Measurements from ENCODE around the gene DMRTA2. TPM values are rescaled to one million over a fixed set of nuclear protein-coding genes. Genes with fewer than 3 reads are reported as not detected.

Gene DMRTA2
- total and polyA plus RNA-seq, 2 of the 4 experiments (the other 2 are of a cell fraction): 0.02 TPM; not detected in 1

DNA sequence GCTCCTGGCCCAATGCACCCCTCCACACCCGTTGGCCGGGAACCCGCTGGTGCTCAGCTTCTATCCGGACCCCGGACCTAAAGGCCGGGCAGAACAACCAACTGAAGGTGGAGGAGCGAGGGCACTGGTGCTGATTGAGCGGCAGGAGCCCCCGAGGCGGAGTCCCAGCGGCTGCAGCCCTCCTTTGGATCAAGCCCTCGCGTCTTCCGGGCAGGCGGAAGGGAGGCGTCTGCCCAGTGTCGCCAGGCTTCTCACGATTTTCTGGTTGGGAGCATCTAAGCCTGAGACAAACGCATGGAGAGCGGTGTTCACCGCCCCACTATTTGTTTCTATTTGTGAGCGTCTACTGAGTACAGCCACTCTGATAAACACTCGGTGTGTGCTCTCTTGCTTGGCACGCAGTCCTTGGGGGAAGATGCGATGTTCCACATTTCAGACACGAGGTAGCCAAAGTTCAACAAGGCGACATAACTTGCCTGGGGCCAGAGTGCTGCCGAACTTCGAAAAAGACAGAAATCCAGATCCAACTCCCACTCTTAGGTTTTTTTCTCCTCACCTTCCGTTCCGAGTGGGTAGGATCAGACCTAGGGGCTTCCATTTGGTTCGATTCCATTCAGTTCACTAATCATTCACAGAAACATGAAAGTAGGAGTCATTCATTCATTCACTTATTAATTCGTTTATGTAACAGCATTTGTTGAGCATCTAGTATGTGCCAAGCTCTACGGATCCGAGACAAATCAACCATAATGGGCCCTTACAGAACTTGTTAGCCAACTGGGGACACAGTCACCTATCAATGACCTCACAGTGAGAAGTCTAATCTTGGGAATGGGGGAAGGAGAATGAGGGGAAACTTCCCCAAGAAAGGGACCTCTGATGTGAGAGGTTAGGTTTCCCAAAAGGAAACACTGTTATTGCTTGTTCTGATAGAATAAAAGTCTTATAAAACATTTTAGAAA is 4.9 kb upstream of the DMRTA2 start:
- ChIA-PET POLR2A (ENCODE audit: unreplicated experiment) (no interaction called here), CTCF (no interaction called here)
- Histone ChIP-seq H3K4me1 (ENCODE audit: control insufficient read depth, insufficient read depth, low read length) (peaks cover 3% of the 10 kb centered on the region; the same call in 1 of the 2 replicates), H3K79me1 (ENCODE audit: low read depth in 1 of 2, low read length in 2 of 2) (no peaks in the 10 kb centered on the region), H3K14ac (replicated peaks; ENCODE audit: low read depth, low read length) (no peak overlapping the region), H3K36me3 (ENCODE audit: control insufficient read depth, insufficient read depth, low read length) (no peaks in the 10 kb centered on the region), H3K9me3 (ENCODE audit: control insufficient read depth, insufficient read depth, low read length) (peaks cover 10% of the 10 kb centered on the region), H3K4me2 (ENCODE audit: low read depth, low read length) (no peak overlapping the region), H4K20me1 (ENCODE audit: insufficient read depth, low read length) (0 out of 2 replicates have a peak, but pooled peaks cover 20% of the 10 kb centered on the region), H3K9me1 (ENCODE audit: insufficient read depth, low read length) (peaks cover 12% of the 10 kb centered on the region), H3K27me3 (ENCODE audit: control insufficient read depth, insufficient read depth, low read length) (peaks cover 86% of the 10 kb centered on the region), H4K5ac (ENCODE audit: low read depth, low read length) (no peak overlapping the region), H2BK20ac (ENCODE audit: low read depth, low read length) (no peak overlapping the region), H3K56ac (ENCODE audit: extremely low read depth, insufficient read depth, low read length) (no peak overlapping the region), H4K91ac (ENCODE audit: insufficient read depth, low read depth, low read length) (no peak overlapping the region), H2BK15ac (ENCODE audit: low read depth, low read length) (no peak overlapping the region), H3K4ac (ENCODE audit: low read depth, low read length) (no peak overlapping the region), H3K18ac (ENCODE audit: low read depth, low read length) (no peak overlapping the region), H3K9ac (ENCODE audit: low read depth, low read length) (no peak overlapping the region), H3K4me3 (ENCODE audit: insufficient read depth, low read depth, low read length) (no peak overlapping the region), H2AK5ac (ENCODE audit: low read depth, low read length) (no peak overlapping the region), H3K23ac (ENCODE audit: low read depth, low read length) (peak overlapping the region; percentile 85), H2BK5ac (ENCODE audit: low read depth, low read length, poor library complexity, severe bottlenecking) (no peak overlapping the region), H2AK9ac (replicated peaks; ENCODE audit: low read depth, low read length, poor library complexity) (peak overlapping the region; percentile 32), H2AFZ (replicated peaks; ENCODE audit: low read length, poor library complexity) (peak overlapping the region; percentile 41), H4K8ac (ENCODE audit: low read depth in 2 of 2, low read length in 2 of 2) (no peak overlapping the region), H2BK120ac (ENCODE audit: low read depth, low read length) (no peak overlapping the region), H3K27ac (ENCODE audit: insufficient read depth, low read length) (no peak overlapping the region)
- BruUV-seq (replicated peaks): no TSS peak
- in situ Hi-C loops (cut with MboI; ENCODE audit: low sequenced_read_pairs) (no loop called here), intact Hi-C loops (cut with micrococcal nuclease) (no loop called here), dilution Hi-C loops (cut with HindIII; ENCODE audit: low sequenced_read_pairs, unreplicated experiment) (no loop called here)
- 1% methylated on average over 16 of the region's 35 CpGs; no CpG with 5 or more reads in 1 of the 2 experiments for WGBS, 2 experiments (ENCODE audit: extremely low coverage in 2 of 2, insufficient read length in 1 of 2)
- ATAC-seq (ENCODE audit: low read depth) (no peak; the same call in 1 of the 2 replicates), DNase-seq (no peak)
- no peak for TF ChIP-seq MXI1 (IDR thresholded peaks at IDR 0.05; ENCODE audit: borderline replicate concordance, low read depth, low read length)
- TF ChIP-seq, protein P1, sequence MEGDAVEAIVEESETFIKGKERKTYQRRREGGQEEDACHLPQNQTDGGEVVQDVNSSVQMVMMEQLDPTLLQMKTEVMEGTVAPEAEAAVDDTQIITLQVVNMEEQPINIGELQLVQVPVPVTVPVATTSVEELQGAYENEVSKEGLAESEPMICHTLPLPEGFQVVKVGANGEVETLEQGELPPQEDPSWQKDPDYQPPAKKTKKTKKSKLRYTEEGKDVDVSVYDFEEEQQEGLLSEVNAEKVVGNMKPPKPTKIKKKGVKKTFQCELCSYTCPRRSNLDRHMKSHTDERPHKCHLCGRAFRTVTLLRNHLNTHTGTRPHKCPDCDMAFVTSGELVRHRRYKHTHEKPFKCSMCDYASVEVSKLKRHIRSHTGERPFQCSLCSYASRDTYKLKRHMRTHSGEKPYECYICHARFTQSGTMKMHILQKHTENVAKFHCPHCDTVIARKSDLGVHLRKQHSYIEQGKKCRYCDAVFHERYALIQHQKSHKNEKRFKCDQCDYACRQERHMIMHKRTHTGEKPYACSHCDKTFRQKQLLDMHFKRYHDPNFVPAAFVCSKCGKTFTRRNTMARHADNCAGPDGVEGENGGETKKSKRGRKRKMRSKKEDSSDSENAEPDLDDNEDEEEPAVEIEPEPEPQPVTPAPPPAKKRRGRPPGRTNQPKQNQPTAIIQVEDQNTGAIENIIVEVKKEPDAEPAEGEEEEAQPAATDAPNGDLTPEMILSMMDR (conservative IDR thresholded peaks at IDR 0.05; ENCODE audit: low read depth, low read length): no peak
- TF ChIP-seq MAZ (IDR thresholded peaks at IDR 0.05; ENCODE audit: borderline replicate concordance, low read depth, low read length): no peak
- no peak for TF ChIP-seq CHD1 (IDR thresholded peaks at IDR 0.05; ENCODE audit: low read depth, low read length)
- no peak for TF ChIP-seq BHLHE40 (IDR thresholded peaks at IDR 0.05; ENCODE audit: low read depth, low read length)
- TF ChIP-seq NFE2L2 (IDR thresholded peaks at IDR 0.05; ENCODE audit: low read depth, low read length): no peak
- no peak for TF ChIP-seq MAFK (IDR thresholded peaks at IDR 0.05; ENCODE audit: low read depth, low read length)
- TF ChIP-seq, protein P2, sequence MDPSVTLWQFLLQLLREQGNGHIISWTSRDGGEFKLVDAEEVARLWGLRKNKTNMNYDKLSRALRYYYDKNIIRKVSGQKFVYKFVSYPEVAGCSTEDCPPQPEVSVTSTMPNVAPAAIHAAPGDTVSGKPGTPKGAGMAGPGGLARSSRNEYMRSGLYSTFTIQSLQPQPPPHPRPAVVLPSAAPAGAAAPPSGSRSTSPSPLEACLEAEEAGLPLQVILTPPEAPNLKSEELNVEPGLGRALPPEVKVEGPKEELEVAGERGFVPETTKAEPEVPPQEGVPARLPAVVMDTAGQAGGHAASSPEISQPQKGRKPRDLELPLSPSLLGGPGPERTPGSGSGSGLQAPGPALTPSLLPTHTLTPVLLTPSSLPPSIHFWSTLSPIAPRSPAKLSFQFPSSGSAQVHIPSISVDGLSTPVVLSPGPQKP (IDR thresholded peaks at IDR 0.05; ENCODE audit: borderline replicate concordance, low read depth, low read length): no peak
- TF ChIP-seq RCOR1 (IDR thresholded peaks at IDR 0.05; ENCODE audit: insufficient replicate concordance, low read length): no peak
- TF ChIP-seq, protein P3, sequence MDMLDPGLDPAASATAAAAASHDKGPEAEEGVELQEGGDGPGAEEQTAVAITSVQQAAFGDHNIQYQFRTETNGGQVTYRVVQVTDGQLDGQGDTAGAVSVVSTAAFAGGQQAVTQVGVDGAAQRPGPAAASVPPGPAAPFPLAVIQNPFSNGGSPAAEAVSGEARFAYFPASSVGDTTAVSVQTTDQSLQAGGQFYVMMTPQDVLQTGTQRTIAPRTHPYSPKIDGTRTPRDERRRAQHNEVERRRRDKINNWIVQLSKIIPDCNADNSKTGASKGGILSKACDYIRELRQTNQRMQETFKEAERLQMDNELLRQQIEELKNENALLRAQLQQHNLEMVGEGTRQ (IDR thresholded peaks at IDR 0.05; ENCODE audit: low read depth, low read length): no peak
- no peak for TF ChIP-seq RFX5 (IDR thresholded peaks at IDR 0.05; ENCODE audit: low read depth, low read length)
- no peak for TF ChIP-seq SMC3 (IDR thresholded peaks at IDR 0.05; ENCODE audit: low read depth, low read length)
- no peak for TF ChIP-seq FOS (IDR thresholded peaks at IDR 0.05; ENCODE audit: low read depth, low read length)
- TF ChIP-seq RAD21 (IDR thresholded peaks at IDR 0.05; ENCODE audit: low read length): no peak

All from IMR-90 (cell line).